Memory B cell (primary cell): Measurements from ENCODE around the gene ATP9B.
A peak's percentile ranks its signal among the peaks of the same experiment; 100 is the strongest.

ENCODE experiments used
- ATAC-seq: fragments of 150-1000 bp; cut with Tn5 transposase; 2 replicates; pipeline ENCODE4 v1.10.0; 2021; ENCODE audit warnings: low read depth, mild to moderate bottlenecking, moderate library complexity
- DNase-seq, 2 donors: peaks; one replicate each; pipeline ENCODE4 v3.0.0; 2022; ENCODE audit warnings: low spot score in 2 of 2
- H3K27ac Mint-ChIP-seq: one replicate; pipeline ENCODE4 v1.8.0; 2022; ENCODE audit warnings: mild to moderate bottlenecking, moderate library complexity, mixed read lengths
- H3K27me3 Mint-ChIP-seq: one replicate; pipeline ENCODE4 v1.8.0; 2022; ENCODE audit warnings: mixed read lengths
- H3K36me3 Mint-ChIP-seq: one replicate; pipeline ENCODE4 v1.8.0; 2022; ENCODE audit warnings: mild to moderate bottlenecking, mixed read lengths
- H3K4me1 Mint-ChIP-seq: one replicate; pipeline ENCODE4 v1.8.0; 2022; ENCODE audit warnings: mixed read lengths
- H3K4me3 Mint-ChIP-seq: one replicate; pipeline ENCODE4 v1.8.0; 2022; ENCODE audit warnings: mild to moderate bottlenecking, moderate library complexity, mixed read lengths
- H3K9me3 Mint-ChIP-seq: one replicate; pipeline ENCODE4 v1.8.0; 2022; ENCODE audit warnings: mixed read lengths

The ATP9B gene

GRCh38 chr18:79343567-79344207, 274.5 kb downstream of the ATP9B start:
- DNase-seq (no peak), ATAC-seq (no peak)
- Mint-ChIP-seq H3K36me3 (peaks cover 45% of the 10 kb centered on the region), H3K4me3 (no peak overlapping the region), H3K4me1 (peaks cover 7% of the 10 kb centered on the region), H3K27me3 (no peaks in the 10 kb centered on the region), H3K9me3 (peaks cover 6% of the 10 kb centered on the region), H3K27ac (no peak overlapping the region)

DNA sequence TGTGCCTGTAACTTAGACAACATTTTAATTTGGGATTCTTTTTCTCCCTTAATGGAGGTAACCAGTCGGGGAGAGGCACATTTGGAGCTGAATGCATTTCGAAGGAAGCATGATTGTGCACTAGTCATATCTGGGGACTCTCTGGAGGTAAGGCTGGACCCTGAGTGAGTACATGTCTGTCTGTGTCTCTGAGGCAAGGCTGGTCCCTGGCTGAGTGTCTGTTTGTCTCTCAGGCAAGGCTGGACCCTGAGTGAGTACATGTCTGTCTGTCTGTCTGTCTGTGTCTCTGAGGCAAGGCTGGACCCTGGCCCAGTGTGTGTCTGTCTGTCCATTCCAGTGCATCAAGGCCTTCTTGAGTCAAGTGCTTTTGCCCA, 275.0 kb downstream of the ATP9B start:
- DNase-seq = no peak
- Mint-ChIP-seq H3K9me3 (peaks cover 2% of the 10 kb centered on the region), H3K4me3 (no peak overlapping the region), H3K27me3 (no peaks in the 10 kb centered on the region), H3K27ac (no peak overlapping the region), H3K36me3 (peaks cover 41% of the 10 kb centered on the region), H3K4me1 (peaks cover 4% of the 10 kb centered on the region)
- ATAC-seq = no peak

DNA sequence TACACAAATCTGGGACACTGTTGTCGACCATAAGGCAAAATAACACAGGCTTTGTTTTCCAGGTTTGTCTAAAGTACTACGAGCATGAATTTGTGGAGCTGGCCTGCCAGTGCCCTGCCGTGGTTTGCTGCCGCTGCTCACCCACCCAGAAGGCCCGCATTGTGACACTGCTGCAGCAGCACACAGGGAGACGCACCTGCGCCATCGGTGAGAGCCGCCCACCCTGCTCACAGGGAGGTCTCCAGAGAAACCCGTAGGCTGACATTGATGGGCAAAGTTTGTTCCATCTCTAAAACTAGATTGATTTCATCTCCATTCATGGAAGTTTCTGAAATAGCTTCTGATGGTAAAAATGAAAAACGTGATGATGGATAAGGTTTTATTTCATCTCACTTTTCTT, 276.2 kb downstream of the ATP9B start:
- Mint-ChIP-seq H3K36me3 (peaks cover 43% of the 10 kb centered on the region), H3K4me3 (no peak overlapping the region), H3K27ac (no peak overlapping the region), H3K4me1 (no peaks in the 10 kb centered on the region), H3K27me3 (no peaks in the 10 kb centered on the region), H3K9me3 (no peaks in the 10 kb centered on the region)
- DNase-seq (no peak), ATAC-seq (no peak)

DNA sequence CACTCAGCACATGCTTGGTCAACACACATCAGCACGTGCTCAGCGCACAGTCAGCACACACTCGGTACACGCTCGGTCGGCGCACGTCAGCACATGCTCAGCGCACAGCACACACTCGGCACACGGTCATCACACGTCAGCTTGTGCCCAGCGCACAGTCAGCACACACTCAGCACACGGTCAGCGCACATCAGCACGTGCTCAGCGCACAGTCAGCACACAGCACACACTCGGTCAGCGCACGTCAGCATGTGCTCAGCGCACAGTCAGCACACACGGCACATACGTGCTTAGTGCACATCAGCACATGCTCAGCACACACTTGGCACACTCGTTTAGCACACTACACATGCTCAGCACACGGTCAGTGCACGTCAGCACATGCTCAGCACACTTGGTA, 276.8 kb downstream of the ATP9B start:
- Mint-ChIP-seq H3K9me3 (no peaks in the 10 kb centered on the region), H3K4me1 (no peaks in the 10 kb centered on the region), H3K36me3 (peaks cover 45% of the 10 kb centered on the region), H3K27ac (no peak overlapping the region), H3K4me3 (no peak overlapping the region), H3K27me3 (no peaks in the 10 kb centered on the region)
- DNase-seq (no peak), ATAC-seq (no peak)

DNA sequence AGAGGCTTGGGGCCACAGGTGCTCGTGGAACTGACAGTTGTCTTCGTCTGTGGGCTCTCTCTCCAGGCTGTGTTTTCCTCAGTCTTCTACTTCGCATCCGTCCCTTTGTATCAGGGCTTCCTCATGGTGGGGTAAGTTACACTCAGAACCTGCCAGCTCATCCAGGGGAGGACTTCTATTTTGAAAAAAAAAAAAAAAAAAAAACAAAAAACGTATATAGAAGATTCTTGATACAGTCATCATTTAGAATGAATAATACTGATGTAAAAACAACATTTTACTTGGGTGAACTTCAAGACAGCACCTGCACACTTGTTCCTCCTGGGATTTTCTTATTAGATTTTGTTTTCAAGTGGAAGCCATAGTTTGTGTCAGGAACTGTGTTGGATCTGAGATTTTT, 278.9 kb downstream of the ATP9B start:
- Mint-ChIP-seq H3K9me3 (no peaks in the 10 kb centered on the region), H3K4me3 (no peak overlapping the region), H3K36me3 (peaks cover 44% of the 10 kb centered on the region), H3K4me1 (no peaks in the 10 kb centered on the region), H3K27ac (no peak overlapping the region), H3K27me3 (no peaks in the 10 kb centered on the region)
- ATAC-seq = no peak
- no peak for DNase-seq

GRCh38 chr18:79352432-79352831, 283.2 kb downstream of the ATP9B start:
- Mint-ChIP-seq H3K36me3 (peaks cover 19% of the 10 kb centered on the region), H3K4me1 (peaks cover 15% of the 10 kb centered on the region), H3K27ac (no peak overlapping the region), H3K27me3 (no peaks in the 10 kb centered on the region), H3K9me3 (no peaks in the 10 kb centered on the region), H3K4me3 (no peak overlapping the region)
- ATAC-seq (no peak), DNase-seq (no peak)

GRCh38 chr18:79353267-79353666, 284.1 kb downstream of the ATP9B start:
- Mint-ChIP-seq H3K36me3 (peaks cover 16% of the 10 kb centered on the region), H3K4me1 (peaks cover 15% of the 10 kb centered on the region), H3K9me3 (no peaks in the 10 kb centered on the region), H3K27me3 (no peaks in the 10 kb centered on the region), H3K4me3 (no peak overlapping the region), H3K27ac (no peak overlapping the region)
- ATAC-seq (no peak), DNase-seq (no peak)

- H3K27ac Mint-ChIP-seq = no peak overlapping the region
- no peak overlapping the region for H3K4me3 Mint-ChIP-seq
- DNase-seq (no peak), ATAC-seq (no peak)
- H3K36me3 Mint-ChIP-seq = peaks cover 15% of the 10 kb centered on the region
- peaks cover 15% of the 10 kb centered on the region for H3K4me1 Mint-ChIP-seq
- no peaks in the 10 kb centered on the region for H3K9me3 Mint-ChIP-seq
- H3K27me3 Mint-ChIP-seq = no peaks in the 10 kb centered on the region
These were observed 285.2 kb downstream of the ATP9B start for GRCh38 chr18:79354350-79354749.

GRCh38 chr18:79355433-79356335, 286.5 kb downstream of the ATP9B start:
- peaks cover 10% of the 10 kb centered on the region for H3K36me3 Mint-ChIP-seq
- ATAC-seq (peak; percentile 38), DNase-seq (no peak)
- H3K27me3 Mint-ChIP-seq = no peaks in the 10 kb centered on the region
- peak overlapping the region; percentile 67 for H3K4me3 Mint-ChIP-seq
- H3K4me1 Mint-ChIP-seq = peaks cover 15% of the 10 kb centered on the region
- peak overlapping the region; percentile 86 for H3K27ac Mint-ChIP-seq
- no peaks in the 10 kb centered on the region for H3K9me3 Mint-ChIP-seq

- H3K36me3 Mint-ChIP-seq = peaks cover 14% of the 10 kb centered on the region
- DNase-seq (no peak), ATAC-seq (peak; percentile 61)
- H3K9me3 Mint-ChIP-seq = no peaks in the 10 kb centered on the region
- H3K27ac Mint-ChIP-seq = peak overlapping the region; percentile 86
- no peak overlapping the region for H3K4me3 Mint-ChIP-seq
- H3K4me1 Mint-ChIP-seq = peaks cover 15% of the 10 kb centered on the region
- no peaks in the 10 kb centered on the region for H3K27me3 Mint-ChIP-seq
These were observed 287.2 kb downstream of the ATP9B start for GRCh38 chr18:79356435-79356834.

DNA sequence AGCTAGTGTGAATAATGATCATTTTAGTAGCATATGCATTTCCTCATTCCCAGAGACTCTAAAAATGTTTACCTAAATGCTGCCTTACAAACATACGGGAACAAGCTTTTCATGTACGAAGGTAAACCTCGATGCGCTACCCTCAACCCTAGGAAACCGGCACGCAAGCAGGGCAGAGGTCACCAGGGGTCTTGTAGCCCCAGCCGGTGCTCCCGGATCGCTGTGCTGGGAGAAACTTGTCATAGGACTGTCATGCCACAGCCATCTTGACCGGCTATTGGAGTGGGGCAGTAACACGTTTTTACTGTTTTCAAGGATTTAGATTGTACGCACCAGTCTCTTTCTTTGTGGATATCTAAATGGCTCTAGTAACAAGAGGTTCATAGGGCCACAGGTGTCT, 291.7 kb downstream of the ATP9B start:
- Mint-ChIP-seq H3K4me1 (peaks cover 6% of the 10 kb centered on the region), H3K27me3 (no peaks in the 10 kb centered on the region), H3K36me3 (peaks cover 33% of the 10 kb centered on the region), H3K27ac (no peak overlapping the region), H3K9me3 (no peaks in the 10 kb centered on the region), H3K4me3 (no peak overlapping the region)
- ATAC-seq (no peak), DNase-seq (no peak)

GRCh38 chr18:79361766-79362522, 292.8 kb downstream of the ATP9B start:
- H3K27ac Mint-ChIP-seq = no peak overlapping the region
- peaks cover 38% of the 10 kb centered on the region for H3K36me3 Mint-ChIP-seq
- no peak overlapping the region for H3K4me3 Mint-ChIP-seq
- no peaks in the 10 kb centered on the region for H3K9me3 Mint-ChIP-seq
- no peak for ATAC-seq
- H3K4me1 Mint-ChIP-seq = no peaks in the 10 kb centered on the region
- H3K27me3 Mint-ChIP-seq = no peaks in the 10 kb centered on the region
- DNase-seq = no peak

- ATAC-seq (no peak), DNase-seq (no peak)
- Mint-ChIP-seq H3K27me3 (no peaks in the 10 kb centered on the region), H3K9me3 (no peaks in the 10 kb centered on the region), H3K4me3 (no peak overlapping the region), H3K4me1 (no peaks in the 10 kb centered on the region), H3K36me3 (peaks cover 36% of the 10 kb centered on the region), H3K27ac (no peak overlapping the region)
These were observed 296.5 kb downstream of the ATP9B start for GRCh38 chr18:79365701-79366100.
